Hippocampal formation (tissue), 2 donors: ENCODE data around the gene TMEM132C.
A peak's percentile ranks its signal among the peaks of the same experiment; 100 is the strongest.

Experiments
- DNase-seq, 2 donors: peaks; one replicate each; lab custom pipeline; 2025; lab: John Stamatoyannopoulos, UW

Gene TMEM132C

DNA sequence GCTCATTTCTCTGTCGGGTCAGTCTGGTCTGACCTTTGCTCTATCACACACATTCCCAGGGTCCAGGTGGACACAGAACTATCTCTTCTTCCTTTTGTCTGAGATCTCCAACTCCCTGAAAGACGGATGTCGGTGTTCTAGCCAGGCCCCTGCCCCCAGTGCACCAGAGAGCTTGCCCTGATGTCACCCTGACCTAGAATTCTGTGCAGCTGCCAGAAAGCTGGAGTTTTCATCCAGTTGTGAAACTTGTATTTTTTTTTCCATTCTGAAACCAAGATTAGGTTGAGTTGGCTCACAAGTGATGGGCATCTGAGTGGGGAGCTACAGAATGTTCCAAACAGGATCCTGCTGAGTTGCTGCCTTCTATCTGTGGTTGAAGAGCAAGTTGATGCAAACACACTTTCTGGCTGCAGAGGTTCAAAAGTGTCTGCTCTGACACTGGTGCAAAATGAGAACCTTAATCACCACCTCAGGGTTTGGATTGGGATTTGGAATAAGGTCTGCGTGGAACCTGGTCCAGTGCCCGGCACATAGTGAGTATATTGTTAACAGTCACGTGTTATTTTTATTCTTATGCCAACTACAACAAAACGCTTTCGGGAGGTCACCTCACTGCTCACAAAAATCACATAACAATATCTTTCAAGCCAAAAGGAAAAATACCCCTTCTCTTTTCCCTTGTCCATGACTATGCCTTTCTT is 345.3 kb downstream of the TMEM132C start:
- DNase-seq: no peak

DNA sequence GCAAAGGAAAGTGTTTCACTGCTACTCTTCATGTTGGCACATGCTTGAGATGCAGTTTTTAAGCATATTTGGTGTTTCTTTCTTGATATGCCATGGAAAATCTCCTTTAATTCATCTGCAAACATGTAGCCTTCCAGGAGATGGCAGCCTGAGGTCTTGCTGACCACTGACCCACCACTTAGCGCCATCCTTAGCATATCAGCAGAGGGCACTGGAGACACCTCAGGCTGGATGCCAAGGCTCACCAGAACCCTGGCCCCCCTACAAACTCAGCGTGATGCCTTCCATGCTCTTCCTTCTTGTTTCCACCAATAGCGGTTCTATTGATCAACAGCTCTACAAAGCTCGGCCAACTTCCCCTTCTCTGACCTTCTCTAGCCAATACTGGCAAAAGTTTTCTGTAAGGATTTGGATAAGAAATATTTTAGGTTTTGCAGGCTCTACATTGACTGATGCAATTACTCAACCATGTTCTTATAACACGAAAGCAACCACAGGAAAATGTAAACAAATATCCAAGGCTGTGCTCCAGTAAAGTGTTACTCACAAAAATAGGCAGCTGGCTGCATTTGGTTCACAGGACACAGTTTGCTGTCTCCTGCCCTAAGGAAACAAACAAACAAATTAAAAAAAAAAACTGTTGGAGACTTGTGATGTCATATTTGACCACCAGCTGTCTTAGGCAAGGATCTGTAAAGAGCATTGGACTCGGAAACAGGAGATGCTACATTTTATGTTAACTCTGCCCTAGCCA is 347.0 kb downstream of the TMEM132C start:
- no peak for DNase-seq

DNA sequence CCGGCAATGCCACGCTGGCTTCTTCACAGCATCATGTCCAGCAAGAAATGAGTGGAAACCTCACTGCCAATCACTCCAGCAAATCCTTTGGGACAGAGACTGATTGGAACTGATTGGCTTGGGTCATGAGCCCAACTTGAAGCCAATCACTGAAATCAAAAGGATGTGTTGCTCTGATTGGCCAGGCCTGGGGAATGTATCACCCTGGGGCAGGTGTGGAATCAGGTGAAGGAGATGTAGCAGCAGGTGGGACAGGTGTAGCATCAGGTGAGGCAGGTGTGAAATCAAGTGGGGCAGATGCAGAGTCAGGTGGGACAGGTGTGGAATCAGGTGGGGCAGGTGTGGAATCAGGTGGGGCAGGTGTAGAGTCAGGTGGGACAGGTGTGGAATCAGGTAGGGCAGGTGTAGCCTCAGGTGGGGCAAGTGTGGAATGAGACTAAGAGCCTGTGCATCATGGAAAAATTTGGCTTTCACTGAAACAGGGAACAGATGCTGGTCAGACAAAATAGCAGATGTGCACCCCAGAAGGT is 350.4 kb downstream of the TMEM132C start:
- no peak for DNase-seq

DNA sequence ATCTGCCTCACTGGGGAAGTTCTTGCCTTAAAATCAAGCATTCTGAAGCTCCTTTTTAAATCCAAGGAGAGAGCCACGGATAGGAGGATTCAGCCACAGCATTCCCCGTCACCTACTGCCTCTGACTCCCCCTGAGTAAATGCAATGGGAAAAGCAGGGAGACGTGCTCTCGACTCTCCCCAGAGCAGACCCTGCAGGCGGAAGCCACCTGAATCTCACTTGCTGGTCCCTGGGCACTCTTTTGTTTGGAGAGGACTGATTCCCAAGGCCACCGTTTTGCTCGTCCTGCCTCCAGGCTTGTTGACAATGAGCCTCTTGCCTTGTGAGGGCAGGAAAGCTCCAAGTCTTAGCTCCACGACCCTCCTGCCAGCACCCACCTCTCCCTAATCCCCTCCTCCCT is 352.3 kb downstream of the TMEM132C start:
- no peak for DNase-seq

DNA sequence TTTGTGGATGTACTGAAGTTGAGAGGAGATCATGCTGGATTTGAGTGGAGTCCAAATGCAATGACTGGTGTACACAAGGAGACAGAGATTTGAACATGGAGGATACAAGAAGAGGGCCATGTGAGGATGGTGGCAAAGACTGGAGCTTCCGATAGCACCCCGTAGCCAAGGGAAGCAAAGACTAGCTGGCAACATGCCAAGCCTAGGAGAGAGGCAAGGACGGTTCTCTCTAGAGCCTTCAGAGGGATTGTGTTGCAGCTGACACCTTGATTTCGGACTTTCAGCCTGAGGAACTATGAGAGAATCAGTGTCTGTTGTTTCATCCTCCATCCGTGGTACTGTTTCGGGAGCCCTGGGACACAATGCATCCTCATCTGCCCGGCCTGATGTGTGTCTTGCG is 354.3 kb downstream of the TMEM132C start:
- DNase-seq: no peak

DNA sequence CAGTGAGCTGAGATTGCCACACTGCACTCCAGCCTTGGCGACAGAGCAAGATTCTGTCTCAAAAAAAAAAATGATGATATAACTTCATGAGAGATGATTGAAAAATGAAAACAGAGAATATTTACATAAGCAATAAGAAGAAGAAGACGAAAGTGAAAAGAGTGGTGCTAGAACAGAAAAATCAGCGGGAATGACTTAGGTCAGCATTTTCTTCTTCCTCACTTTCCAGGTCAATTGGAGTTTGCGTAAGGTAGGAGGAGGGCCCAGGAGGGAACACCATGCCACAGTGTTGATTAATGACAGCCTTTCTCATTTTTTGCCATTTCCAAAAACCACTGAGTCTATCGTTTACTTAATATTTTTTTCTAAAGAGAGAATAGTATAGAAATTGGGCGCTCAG is 356.8 kb downstream of the TMEM132C start:
- DNase-seq: no peak

DNA sequence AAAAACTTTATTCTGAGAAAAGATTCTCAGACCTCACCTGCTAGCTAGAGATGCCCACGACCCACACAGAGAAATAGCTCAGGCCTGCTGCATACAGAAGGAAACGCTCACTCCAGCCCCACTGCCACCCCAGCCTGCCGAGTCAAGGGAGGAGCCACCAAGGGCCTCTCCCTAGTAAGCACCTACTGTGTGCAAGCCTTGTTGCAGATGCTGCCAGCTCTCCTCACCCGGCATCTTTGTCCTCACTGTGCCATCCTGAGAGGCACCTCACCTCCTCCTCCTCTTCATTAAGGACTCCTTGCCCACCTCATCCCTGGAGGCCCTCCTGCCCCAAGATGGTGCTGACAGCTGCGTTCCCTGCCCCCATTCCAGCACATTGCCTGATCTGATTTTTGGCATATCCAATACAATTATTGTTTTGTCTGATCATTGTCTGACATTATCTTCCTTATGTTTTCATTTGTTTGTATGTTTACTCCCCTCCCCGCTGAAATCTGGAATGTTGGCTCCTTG is 359.9 kb downstream of the TMEM132C start:
- DNase-seq: no peak

DNA sequence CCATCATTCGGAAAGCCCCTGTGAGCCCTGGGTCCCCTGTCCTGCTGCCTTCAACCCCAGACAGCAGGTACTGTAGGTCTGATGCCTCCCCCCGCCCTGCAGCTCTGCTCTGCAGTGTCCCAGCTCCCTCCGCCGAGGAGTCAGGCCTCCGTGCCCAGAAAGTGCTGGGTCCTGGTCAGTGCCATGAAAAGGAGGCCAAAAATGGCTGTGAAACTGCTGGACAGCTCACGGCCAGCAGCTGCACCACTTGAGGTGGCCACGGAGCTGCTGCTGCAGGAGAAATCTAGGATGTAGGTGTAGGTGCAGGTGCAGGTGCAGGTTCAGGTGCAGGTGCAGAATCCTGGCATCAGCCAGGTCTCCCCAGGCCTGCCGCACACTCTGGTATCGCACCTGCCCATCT is 360.7 kb downstream of the TMEM132C start:
- no peak for DNase-seq

DNA sequence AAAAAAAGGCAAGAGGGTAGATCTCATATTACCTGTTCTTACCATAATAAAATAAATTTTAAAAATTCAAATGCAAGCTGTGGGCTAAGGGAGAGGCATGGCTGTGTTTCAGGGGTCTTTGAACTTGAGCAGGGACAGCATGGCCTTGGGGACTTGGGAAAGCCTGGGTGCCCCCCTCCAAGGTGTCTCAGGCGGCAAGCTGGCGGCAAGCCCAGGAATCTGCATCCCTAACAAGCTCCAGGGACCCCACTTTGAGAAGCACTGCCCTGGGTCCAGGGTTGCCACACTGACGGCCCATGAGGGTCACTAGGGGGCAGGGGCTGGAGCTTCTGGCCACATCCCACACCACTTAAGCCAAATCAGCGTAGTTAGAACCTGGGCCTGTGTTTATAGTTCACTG is 363.0 kb downstream of the TMEM132C start:
- DNase-seq: no peak

DNA sequence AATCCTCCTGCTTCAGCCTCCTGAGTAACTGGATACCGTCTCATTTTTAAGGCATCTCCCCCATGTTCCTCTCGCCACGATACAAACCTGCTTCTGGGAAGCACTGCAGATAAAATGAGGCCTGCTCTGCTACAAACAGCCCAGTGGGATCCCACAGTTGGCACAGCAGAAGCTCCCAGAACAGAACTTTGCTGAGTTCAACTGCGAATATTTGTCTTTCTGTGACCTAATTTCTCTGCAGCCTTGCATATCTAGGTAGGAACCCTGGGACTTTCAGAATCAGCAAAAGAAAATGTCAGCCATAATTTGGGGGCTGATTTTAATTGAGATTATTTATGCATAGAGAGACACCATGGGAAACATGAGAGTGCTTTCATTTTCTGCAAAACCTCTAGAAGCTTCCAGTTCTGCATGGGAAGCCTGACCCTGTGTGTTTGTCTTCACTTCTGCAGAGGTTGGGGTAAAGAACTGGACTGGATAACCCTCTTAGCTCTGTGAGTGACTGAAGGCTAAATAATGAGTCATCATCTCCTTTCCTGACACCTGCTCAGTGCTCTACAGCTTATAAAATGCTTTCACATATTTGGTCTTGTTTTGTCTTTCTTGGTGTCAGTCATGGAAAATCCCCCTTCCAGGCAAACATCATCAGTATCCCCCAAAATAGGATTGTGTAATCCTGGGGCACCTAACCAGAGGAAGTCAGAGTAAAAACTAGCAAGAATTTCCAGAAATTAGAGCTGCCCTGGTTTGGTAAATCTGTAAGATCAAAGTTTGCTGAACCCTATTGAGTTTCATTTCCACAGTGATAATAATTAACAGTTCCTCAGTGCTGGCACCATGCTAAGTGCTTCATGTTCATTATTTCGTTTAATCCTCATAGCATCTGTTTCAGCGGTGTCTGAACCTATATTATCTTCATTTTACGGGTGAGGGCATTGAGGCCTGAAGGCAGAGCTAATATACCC is 371.0 kb downstream of the TMEM132C start:
- no peak for DNase-seq

DNA sequence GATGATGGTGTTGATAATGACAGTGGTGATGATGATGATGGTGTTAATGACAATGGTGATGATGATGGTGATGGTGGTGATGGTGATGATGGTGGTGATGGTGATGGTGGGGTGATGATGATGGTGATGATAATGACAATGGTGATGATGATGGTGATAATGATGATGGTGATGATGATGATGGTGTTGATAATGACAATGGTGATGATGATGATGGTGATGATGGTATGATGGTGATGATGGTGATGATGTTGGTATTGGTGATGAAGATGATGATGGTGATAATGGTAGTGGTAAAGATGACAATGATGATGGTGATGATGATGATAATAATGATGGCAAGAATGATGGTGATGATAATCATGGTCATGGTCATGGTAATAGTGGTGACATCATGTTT is 372.1 kb downstream of the TMEM132C start:
- DNase-seq: no peak

DNA sequence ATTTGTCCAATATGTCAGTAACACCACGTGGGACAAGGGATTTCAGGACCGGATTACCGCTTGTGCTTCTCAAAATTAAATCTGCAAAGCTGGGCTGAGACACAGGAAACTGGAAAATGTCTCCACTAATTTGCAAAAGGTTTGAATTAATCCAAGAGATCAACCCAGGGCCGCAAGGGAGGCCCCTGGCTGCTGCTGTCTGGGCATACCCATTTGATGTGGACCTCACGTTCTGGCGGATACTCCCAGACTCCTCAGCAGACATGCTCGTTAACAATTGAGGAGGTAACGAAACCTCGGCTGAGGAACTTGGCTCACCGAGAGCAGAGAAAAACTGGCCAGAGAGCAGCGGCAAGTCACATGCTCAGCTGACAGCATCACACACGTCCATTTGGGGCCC is 376.2 kb downstream of the TMEM132C start:
- DNase-seq: no peak

DNA sequence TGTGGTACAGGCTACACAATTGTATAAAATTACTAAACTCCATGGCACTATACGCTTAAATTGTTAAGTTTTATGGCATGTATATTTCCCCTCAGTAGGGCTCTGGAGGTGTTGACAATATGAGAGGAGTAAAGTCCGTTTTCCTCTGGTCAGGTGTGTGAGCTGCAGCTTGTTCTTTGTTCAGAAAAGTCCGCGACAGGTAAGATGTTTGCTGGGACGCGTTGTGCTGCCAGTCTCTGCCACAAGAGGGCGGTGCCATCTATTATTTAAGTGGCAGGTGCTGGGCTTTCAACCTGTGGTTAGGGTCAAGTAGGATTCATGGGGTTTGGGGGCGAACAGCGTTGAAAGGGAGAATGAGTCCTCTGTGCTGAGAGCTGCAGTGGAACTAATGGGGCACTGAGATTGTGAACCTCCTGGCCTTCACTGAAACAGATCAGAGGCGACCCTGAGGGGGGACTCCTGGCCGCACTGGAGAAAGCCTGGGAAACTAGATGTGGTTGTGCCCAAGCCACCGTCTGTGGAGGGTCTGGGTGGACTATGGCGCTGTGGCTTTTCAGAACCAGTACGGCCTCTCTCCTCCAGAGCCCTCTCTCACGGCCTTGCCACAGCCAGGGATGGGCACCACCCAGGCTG is 377.8 kb downstream of the TMEM132C start:
- no peak for DNase-seq

DNA sequence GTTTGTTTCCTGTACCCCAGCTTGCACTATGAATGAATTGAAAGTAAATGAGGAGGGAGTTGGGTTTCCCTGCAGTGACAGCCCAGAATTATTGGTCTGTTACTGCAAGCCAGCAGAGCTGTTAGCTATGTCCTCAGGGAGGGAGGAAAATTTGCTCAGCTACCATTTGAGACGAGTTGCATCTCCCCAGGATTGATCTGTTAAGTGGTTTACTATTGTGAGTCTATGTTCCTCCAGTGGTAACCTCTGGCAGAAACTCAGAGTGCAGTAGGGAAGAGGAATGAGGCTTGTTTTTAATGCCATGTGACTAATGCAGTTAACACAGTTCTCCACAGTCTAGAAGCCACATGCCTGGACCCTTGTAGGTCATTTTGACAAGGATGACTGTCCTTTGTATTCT is 382.9 kb downstream of the TMEM132C start:
- DNase-seq: no peak

DNA sequence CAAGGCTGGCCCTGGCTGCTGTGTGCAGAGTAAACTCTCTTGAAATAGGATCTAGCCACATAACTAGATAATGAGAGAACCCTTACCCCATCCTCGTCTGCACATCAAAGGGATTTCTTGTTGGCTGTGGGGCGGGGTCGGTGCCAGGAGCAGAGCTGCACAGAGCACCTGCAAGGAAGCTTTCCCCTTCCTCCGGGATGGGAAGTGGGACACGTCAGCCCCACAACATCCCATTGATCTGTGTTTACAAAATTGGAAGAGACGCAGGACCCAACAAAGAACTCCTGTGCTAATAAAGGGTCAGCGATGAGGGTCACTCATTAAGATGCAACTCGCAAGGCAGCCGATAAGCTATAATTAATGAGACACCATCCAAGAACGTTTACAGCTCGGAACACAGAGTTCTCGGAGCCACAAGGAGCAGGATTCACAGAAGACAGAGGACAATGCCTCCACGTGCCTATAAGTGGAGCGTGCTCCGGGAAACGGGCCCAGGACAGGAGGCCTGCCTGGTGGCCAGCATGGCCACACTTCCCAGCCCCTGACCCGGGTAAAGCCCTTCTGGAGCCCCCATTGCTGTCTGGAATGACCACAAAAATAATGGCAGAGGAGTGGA is 385.3 kb downstream of the TMEM132C start:
- DNase-seq: peak in 1 of 2 donors; percentile 26

DNA sequence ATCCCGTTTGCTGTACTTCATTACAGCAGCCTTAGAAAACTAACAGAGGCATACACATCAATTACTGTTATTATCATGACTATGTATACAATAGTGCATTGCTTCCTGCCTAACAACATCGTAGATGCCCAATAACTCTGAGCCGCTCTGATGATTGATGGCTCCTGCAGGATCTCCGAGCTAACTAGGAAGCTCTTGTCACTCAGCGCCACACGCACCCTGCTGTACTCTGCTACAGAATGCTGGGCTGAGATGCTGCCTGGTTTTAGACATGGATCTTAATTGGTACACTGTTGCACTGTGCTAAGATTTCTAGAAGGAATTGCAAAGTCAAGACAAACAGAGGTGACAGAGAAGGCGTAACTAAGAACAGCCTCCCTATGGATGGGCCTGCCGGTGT is 387.5 kb downstream of the TMEM132C start:
- no peak for DNase-seq

DNA sequence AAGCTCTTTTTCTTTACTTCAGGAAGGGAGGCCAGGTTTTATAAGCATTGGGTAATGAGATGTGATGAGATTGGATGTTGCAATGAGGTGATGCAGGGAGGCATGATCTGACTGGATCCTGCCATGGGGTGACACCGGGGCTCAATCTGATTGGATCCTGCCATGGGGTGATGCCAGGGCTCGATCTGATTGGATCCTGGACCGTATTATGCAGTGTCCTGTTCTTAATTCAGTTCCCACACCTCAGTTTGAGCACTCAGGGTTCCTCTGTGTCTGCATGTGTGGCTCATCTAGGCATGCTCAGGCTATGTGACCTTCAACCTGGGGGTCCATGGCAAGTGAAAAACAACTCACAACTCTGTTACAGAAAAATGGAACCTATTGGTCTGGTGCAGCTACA is 390.4 kb downstream of the TMEM132C start:
- no peak for DNase-seq

DNA sequence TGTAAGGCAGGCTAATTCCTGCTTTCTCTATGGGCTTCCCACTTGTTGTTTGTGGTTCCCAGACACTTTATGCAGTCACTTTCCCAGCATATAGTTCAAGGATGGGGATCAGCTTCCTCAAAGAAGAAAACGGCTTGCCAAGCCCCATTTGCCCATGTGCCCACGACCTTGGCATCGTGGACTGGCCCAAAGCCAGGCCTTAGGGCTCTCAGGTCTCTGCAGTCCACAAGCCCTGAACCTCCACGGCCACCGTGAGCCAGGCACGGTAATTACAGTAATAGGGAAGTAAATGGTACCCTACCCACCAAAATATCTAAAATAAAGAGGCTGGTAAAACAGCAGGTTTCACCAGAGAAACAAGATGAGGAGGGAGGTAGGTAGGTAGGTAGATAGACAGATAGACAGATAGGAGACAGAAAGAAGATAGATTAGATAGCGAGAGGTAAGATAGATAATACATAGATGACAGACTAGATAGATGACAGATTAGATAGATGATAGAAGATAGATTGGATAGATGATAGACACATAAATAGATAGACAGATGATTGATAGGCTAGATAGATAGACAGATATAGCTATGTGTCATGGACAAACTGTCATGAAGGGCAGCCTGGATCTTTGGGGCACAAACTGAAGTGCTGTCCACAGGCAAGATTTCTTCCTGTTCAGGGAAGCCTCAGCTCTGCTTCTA is 393.7 kb downstream of the TMEM132C start:
- DNase-seq: no peak

DNA sequence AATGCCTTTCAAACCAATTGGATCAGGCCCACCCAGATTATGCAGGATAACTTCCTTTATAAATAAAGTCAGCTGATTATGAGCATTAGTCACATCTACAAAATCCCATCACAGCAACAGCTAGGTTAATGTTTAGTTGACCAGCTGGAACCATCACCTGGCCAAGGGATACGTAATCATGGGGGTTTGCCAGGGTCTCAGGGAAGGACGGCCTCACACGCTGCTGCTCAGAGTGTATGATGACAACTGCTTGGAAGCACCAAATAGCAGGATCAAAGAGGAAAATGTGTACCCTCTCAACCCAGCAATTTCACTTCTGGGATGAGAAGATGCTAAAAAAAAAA is 394.2 kb downstream of the TMEM132C start:
- no peak for DNase-seq

DNA sequence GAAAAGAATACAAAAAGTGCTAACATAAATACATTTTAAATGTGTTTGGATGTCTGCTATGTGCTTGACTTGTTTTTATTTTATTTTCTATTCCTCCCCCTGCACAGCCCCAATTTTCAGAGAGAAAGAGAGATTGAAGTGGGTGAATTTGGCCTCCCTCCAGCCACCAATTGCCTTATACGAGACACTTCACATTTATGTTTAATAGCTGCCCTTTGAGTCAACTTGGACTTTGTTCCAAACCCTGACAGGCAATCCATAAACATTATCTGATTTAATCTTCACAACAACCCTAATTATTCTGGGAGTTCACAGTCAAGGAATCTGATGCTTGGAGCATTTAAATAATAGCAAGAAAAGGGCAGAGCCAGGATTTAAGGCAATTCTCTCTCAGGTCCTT is 395.1 kb downstream of the TMEM132C start:
- DNase-seq: no peak

DNA sequence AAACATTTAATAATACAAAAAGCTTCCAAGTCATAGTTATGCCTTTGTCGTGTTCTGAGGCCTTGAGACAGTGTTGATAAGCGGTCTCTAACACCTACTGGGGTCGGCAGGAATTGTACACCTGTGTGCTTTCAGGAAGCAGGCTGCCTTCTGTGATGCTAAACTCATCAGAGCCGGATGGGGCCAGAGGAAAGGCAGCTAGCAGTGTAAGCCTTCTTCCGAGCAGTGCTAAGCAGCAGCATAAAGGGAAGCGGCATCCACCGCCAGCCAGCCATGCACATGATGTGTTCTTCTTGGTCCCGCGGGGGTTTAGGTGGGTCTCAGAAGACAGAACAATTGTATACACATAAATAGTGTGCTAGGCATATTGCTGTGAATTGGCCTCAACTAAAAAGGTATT is 397.5 kb downstream of the TMEM132C start:
- no peak for DNase-seq
